ENCODE measurements around the gene TMEM141. TPM values are rescaled to one million over a fixed set of nuclear protein-coding genes. Genes with fewer than 3 reads are reported as not detected.

Gene TMEM141
- total RNA-seq, 2 experiments from 2014 or later: 43.2 to 70.2 TPM

DNA sequence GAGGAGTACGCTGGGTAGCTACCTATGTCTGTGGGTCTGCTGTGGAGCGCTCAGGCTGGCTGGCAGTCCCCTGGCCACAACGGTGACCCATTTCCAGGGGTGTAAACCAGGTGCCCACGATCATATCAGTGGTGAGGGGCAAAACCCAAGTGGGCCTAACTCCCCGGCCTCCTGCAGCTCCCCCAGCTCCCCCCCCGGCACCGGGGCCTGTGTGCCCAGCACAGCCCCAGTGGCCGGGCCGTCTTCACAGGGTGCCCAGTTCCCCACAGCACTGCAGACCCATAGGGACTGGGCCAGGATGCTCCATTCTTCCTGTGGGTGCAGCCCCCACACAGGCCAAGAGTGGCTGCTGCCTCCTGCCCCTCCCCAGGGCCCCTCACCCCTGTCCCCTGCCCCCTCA, 32.1 kb upstream of the TMEM141 start:
- Histone ChIP-seq H4K20me1 (ENCODE audit: insufficient read depth, low read length) (no peaks in the 10 kb centered on the region), H3K4me2 (ENCODE audit: low read length) (no peak overlapping the region), H2AFZ (ENCODE audit: low read length) (no peak overlapping the region), H3K27ac (ENCODE audit: low read depth, low read length, poor library complexity, severe bottlenecking) (no peak overlapping the region), H3K36me3 (ENCODE audit: insufficient read depth, low read length) (no peaks in the 10 kb centered on the region), H3K4me1 (ENCODE audit: insufficient read depth, low read length, poor library complexity, severe bottlenecking) (no peaks in the 10 kb centered on the region), H3K79me2 (ENCODE audit: insufficient read depth, low read depth, low read length) (no peaks in the 10 kb centered on the region), H3K4me3 (ENCODE audit: low read depth, low read length, poor library complexity, severe bottlenecking) (no peak overlapping the region), H3K9me3 (ENCODE audit: low read length) (no peaks in the 10 kb centered on the region), H3K9me2 (ENCODE audit: insufficient read depth, low read length) (no peaks in the 10 kb centered on the region)
- DNase-seq (ENCODE audit: low spot score): no peak
- POLR2A ChIA-PET: no interaction called here
- CTCF ChIA-PET (ENCODE audit: unreplicated experiment): no interaction called here
- intact Hi-C loops (cut with micrococcal nuclease; ENCODE audit: unreplicated experiment): no loop called here
- TF ChIP-seq EZH2phosphoT487 (IDR thresholded peaks at IDR 0.05; ENCODE audit: borderline replicate concordance, low read depth, low read length): no peak
- BruUV-seq (replicated peaks): no TSS peak

DNA sequence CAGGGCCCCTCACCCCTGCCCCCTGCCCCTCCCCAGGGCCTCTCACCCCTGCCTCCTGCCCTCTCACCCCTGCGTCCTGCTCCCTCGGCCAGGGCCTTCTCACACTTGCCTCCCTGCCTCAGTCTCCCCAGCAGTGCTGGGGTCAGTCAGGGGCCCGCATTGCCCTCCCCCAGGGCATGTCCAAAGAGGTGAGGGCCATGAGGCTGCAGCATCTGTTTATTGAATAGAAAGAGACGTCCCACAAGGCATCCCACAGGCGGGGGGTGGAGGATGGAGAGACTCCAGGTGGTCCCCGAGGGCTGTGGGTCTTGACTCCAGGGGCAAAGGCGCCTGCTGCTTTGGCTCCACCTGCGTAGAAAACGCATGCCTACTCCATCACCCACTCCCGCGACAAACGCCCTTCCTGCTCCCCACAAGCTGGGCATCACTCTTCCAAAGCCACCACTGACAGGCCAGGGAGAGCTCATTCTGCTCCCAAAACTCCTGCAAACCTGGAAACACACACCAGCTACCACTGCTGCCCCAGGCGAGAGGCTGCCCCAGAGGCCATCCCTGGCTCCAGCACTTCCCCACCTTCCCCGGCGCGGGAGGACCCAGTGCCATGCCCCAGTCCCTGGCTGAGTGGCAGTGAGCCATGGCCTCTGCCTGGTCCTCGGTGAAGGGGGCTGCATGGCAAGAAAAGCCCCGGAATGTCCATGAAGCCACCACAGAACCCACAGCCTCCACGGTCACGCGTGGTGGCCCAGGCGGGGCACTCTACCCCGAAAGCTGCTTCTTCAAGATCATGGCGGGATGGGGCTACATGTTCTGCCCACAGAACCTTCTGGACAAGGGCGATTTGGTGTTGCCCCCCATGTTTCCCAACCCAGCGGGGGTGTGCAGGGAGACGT, 31.5 kb upstream of the TMEM141 start:
- DNase-seq (ENCODE audit: low spot score): no peak
- H3K27ac ChIP-seq (ENCODE audit: low read depth, low read length, poor library complexity, severe bottlenecking): no peak overlapping the region
- no peak overlapping the region for H2AFZ ChIP-seq (ENCODE audit: low read length)
- no peaks in the 10 kb centered on the region for H3K4me1 ChIP-seq (ENCODE audit: insufficient read depth, low read length, poor library complexity, severe bottlenecking)
- H3K9me3 ChIP-seq (ENCODE audit: low read length): no peaks in the 10 kb centered on the region
- H3K4me3 ChIP-seq (ENCODE audit: low read depth, low read length, poor library complexity, severe bottlenecking): no peak overlapping the region
- CTCF ChIA-PET (ENCODE audit: unreplicated experiment): no interaction called here
- H3K4me2 ChIP-seq (ENCODE audit: low read length): no peak overlapping the region
- intact Hi-C loops (cut with micrococcal nuclease; ENCODE audit: unreplicated experiment): no loop called here
- no peaks in the 10 kb centered on the region for H3K79me2 ChIP-seq (ENCODE audit: insufficient read depth, low read depth, low read length)
- no TSS peak for BruUV-seq (replicated peaks)
- POLR2A ChIA-PET: no interaction called here
- H4K20me1 ChIP-seq (ENCODE audit: insufficient read depth, low read length): no peaks in the 10 kb centered on the region
- no peaks in the 10 kb centered on the region for H3K36me3 ChIP-seq (ENCODE audit: insufficient read depth, low read length)
- no peak for TF ChIP-seq EZH2phosphoT487 (IDR thresholded peaks at IDR 0.05; ENCODE audit: borderline replicate concordance, low read depth, low read length)
- TF ChIP-seq, protein P1, sequence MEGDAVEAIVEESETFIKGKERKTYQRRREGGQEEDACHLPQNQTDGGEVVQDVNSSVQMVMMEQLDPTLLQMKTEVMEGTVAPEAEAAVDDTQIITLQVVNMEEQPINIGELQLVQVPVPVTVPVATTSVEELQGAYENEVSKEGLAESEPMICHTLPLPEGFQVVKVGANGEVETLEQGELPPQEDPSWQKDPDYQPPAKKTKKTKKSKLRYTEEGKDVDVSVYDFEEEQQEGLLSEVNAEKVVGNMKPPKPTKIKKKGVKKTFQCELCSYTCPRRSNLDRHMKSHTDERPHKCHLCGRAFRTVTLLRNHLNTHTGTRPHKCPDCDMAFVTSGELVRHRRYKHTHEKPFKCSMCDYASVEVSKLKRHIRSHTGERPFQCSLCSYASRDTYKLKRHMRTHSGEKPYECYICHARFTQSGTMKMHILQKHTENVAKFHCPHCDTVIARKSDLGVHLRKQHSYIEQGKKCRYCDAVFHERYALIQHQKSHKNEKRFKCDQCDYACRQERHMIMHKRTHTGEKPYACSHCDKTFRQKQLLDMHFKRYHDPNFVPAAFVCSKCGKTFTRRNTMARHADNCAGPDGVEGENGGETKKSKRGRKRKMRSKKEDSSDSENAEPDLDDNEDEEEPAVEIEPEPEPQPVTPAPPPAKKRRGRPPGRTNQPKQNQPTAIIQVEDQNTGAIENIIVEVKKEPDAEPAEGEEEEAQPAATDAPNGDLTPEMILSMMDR (conservative IDR thresholded peaks at IDR 0.05; ENCODE audit: low read length): no peak
- no peaks in the 10 kb centered on the region for H3K9me2 ChIP-seq (ENCODE audit: insufficient read depth, low read length)

DNA sequence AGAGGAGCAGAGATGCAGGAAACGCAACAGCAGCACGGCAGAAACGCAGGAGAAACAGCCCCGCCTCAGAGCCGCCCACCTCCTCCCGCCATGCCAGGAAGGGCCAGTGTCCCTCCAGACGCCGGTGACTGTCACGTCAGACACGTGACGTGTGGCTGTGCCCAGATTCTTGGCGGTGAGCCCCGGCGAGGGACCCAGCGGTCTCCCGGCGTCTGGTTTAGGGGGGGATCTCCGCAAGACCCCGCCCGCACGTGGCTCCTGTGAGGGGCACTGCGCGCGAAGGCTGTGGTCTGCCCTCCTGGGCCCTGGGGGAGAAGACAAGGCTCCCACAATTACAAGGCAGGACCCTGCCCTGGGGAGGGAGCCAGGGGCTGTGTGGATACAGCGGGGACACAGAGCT, 30.7 kb upstream of the TMEM141 start:
- Histone ChIP-seq H3K4me1 (ENCODE audit: insufficient read depth, low read length, poor library complexity, severe bottlenecking) (no peaks in the 10 kb centered on the region), H3K79me2 (ENCODE audit: insufficient read depth, low read depth, low read length) (no peaks in the 10 kb centered on the region), H4K20me1 (ENCODE audit: insufficient read depth, low read length) (no peaks in the 10 kb centered on the region), H3K4me2 (ENCODE audit: low read length) (no peak overlapping the region), H3K9me2 (ENCODE audit: insufficient read depth, low read length) (no peaks in the 10 kb centered on the region), H3K36me3 (ENCODE audit: insufficient read depth, low read length) (no peaks in the 10 kb centered on the region), H3K4me3 (ENCODE audit: low read depth, low read length, poor library complexity, severe bottlenecking) (no peak overlapping the region), H3K27ac (ENCODE audit: low read depth, low read length, poor library complexity, severe bottlenecking) (no peak overlapping the region), H3K9me3 (ENCODE audit: low read length) (no peaks in the 10 kb centered on the region), H2AFZ (ENCODE audit: low read length) (no peak overlapping the region)
- ChIA-PET POLR2A (no interaction called here), CTCF (ENCODE audit: unreplicated experiment) (no interaction called here)
- BruUV-seq (replicated peaks): no TSS peak
- DNase-seq (ENCODE audit: low spot score): no peak
- intact Hi-C loops (cut with micrococcal nuclease; ENCODE audit: unreplicated experiment): no loop called here
- no peak for TF ChIP-seq EZH2phosphoT487 (IDR thresholded peaks at IDR 0.05; ENCODE audit: borderline replicate concordance, low read depth, low read length)
- TF ChIP-seq, protein P1 (conservative IDR thresholded peaks at IDR 0.05; ENCODE audit: low read length): no peak
